Adrenal gland (tissue), 5 donors: ENCODE results near the gene CCDC57.

ENCODE experiments used
- CTCF ChIP-seq, 6 experiments: fragments of 450-650 bp in 4 of 6; fragments of 200-600 bp in 2 of 6; sonication (generic) in 1 of 6; IDR thresholded peaks; 1 replicate in 5 of 6; 2 replicates in 1 of 6; pipeline versions ENCODE4 v1.5.1 to v1.8.0; 2016 to 2021; ENCODE audit warnings: antibody characterized with exemption in 6 of 6, mild to moderate bottlenecking in 2 of 6, moderate library complexity in 1 of 6
- POLR2A ChIP-seq, 2 donors: fragments of 450-650 bp; IDR thresholded peaks; one replicate each; pipeline ENCODE4 v1.6.1; 2017; ENCODE audit warnings: antibody characterized with exemption in 2 of 2, mild to moderate bottlenecking in 2 of 2, moderate library complexity in 1 of 2
- donor health status: DM: no; HTN: no; CAD: no.

- no peak for TF ChIP-seq CTCF (IDR thresholded peaks at IDR 0.05)
- TF ChIP-seq POLR2A (IDR thresholded peaks at IDR 0.05): no peak
These were observed 92.5 kb downstream of the CCDC57 start for GRCh38 chr17:82120148-82120547.
